VCaP (cell line): ENCODE results near the gene PLCB1.

Source experiments
- H3K27ac ChIP-seq: fragments of 450-650 bp; 2 replicates; pipeline ENCODE4 v1.5.1; 2017
- TF ChIP-seq, protein P1 (sequence below): fragments of 450-650 bp; conservative IDR thresholded peaks from 2 replicates; pipeline ENCODE4 v1.5.1; 2017; ENCODE audit warnings: mild to moderate bottlenecking, moderate library complexity

The PLCB1 gene

DNA sequence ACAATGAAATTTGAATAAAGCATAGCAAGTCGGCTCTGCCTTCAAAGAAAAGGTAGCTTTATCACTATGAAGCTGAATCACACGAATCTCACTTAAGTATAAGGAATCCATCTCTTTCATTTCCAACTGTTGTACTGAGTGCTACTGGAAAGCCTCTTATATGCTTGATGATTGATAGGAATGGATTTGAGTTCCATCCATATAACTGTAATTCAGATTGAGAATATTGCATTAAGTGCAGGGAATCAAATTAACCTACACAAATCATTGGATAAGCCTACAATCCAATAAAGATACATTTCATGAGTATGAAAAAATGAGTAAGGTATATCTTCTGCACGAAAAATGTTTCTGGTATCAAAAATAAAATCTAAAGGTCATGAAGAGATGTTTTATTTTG is 492.0 kb downstream of the PLCB1 start:
- TF ChIP-seq, protein P1, sequence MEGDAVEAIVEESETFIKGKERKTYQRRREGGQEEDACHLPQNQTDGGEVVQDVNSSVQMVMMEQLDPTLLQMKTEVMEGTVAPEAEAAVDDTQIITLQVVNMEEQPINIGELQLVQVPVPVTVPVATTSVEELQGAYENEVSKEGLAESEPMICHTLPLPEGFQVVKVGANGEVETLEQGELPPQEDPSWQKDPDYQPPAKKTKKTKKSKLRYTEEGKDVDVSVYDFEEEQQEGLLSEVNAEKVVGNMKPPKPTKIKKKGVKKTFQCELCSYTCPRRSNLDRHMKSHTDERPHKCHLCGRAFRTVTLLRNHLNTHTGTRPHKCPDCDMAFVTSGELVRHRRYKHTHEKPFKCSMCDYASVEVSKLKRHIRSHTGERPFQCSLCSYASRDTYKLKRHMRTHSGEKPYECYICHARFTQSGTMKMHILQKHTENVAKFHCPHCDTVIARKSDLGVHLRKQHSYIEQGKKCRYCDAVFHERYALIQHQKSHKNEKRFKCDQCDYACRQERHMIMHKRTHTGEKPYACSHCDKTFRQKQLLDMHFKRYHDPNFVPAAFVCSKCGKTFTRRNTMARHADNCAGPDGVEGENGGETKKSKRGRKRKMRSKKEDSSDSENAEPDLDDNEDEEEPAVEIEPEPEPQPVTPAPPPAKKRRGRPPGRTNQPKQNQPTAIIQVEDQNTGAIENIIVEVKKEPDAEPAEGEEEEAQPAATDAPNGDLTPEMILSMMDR: no peak
- H3K27ac ChIP-seq: no peak overlapping the region

DNA sequence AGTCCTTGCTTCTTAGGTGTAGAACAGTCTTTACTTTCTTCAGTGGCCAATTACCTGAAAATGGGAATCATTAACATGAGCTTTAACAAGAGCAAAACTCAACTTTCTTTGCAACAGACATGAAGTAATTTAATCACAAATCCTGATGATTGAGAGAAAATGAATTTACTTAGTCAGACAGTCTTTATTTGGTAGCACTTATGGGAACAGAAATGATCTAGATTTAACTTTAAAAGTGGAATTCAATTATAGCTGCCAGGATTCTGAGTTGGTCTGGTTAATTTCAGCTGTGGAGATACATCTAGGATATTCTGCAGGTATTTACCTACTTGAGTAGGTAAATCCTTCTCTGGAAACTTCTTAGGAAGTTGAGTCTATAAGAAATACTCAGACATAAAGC is 492.6 kb downstream of the PLCB1 start:
- TF ChIP-seq, protein P1: no peak
- no peak overlapping the region for H3K27ac ChIP-seq

DNA sequence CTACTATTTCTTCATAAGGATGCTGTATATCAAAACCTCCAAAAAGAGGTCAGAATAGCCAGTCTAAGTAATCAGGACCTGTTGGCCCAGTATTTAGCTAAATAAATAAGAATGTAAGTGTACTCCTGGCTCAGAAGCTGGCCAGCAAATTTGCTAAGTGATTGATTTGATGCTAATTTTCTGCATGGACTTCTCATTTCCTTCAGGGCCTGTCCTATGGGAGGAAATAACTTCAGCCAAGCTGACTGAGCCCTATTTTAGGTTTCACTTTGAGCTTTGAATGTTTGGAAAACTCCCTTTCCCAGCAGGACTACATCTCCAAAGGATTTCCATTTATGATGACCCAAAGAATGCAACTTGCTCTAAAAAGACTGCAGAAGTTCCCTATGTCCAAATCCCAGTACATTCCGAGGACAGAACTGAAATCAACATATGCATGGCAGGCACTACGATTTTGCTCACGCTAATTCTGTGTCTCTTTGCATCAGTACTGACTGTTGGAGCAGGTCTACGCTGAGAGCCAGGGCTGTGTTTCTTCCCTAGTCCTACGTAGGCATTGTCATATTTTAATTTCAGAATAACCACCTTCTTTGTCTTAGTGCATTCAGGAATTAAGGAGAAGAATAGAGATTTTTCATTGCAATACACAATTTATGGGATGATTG is 495.4 kb downstream of the PLCB1 start:
- TF ChIP-seq, protein P1: no peak
- no peak overlapping the region for H3K27ac ChIP-seq

DNA sequence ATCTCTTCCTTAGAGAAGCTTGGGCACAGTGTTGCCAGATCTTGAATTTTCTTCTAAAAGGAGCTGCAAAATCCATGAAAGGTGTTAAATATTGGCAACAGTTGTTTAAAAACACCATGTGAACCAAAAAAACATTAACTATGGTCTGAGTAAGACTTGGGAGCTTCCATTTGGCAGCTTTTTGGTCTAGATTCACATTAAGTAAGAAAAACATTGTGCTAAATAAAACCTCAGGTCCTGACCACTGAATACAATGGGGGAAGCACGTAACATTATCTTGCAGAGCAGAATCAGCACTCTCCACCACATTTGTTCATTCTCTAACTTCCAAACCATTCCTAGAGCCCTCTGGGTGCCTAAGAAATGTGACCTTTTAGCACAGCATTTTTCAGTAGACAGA is 499.2 kb downstream of the PLCB1 start:
- TF ChIP-seq, protein P1: no peak
- H3K27ac ChIP-seq: no peak overlapping the region

DNA sequence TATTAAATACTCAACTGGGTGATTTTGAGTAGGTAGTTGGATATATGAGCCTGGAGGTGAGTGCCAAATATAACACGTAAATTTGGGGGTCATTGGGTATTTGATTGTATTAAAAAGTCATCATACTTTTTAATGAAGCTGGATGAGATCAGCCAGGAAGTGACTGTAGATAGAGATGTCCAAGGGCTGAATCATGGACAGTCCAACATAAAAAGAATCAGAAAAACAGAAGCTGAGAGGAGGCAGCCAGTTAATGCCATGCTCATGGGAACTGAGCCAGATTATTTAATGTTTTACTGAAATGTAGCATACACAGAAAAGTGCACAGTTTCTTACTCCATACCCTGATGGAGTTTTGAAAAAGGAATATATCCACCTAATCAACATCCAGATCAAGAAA is 501.3 kb downstream of the PLCB1 start:
- H3K27ac ChIP-seq: no peak overlapping the region
- TF ChIP-seq, protein P1: no peak

DNA sequence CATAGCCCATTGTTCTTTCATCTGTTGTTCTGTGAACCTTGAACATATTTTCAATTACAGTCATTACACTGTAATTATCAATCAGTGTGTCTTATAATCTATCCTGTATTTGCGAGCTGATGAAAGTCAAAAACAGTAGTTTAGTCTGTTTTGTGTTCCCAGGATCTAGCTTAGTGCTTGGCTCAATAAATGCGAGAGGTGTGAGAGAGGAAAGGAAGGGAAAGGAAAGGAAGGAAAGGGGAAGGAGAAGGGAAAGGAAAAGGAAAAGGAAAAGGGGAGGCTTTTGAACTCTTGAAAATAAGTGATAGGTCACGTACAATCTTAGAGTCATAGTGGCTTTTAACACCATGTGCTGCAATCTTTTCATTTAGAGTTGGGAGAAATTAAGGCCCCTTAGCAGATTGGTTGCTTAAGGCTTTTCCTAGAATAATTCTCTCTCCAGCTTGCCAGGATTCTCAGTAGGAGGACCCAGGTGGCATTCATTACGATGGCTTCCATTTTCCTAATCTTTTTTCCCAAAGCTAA is 503.0 kb downstream of the PLCB1 start:
- TF ChIP-seq, protein P1: no peak
- H3K27ac ChIP-seq: no peak overlapping the region

DNA sequence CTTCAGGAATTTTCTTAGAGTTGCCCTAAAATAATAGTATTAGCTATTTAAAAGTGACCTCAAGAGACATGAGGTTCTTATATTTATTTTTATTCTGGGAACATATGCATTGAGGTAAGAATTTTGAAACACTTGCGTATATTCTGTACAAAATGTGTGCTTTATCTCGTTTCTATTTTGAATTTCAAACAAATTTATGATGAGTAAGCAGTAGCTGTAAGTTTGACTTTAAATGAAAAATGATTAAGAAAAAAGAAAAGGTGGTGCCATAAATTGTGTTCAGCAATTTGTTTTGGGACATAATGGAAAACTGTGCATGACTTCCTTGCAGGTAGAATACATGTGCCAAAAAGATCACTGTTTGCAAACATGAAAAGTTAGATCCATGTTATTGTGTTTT is 503.8 kb downstream of the PLCB1 start:
- TF ChIP-seq, protein P1: no peak
- H3K27ac ChIP-seq: no peak overlapping the region
